ENCODE data around the gene ZDHHC12.

ZDHHC12 gene

DNA sequence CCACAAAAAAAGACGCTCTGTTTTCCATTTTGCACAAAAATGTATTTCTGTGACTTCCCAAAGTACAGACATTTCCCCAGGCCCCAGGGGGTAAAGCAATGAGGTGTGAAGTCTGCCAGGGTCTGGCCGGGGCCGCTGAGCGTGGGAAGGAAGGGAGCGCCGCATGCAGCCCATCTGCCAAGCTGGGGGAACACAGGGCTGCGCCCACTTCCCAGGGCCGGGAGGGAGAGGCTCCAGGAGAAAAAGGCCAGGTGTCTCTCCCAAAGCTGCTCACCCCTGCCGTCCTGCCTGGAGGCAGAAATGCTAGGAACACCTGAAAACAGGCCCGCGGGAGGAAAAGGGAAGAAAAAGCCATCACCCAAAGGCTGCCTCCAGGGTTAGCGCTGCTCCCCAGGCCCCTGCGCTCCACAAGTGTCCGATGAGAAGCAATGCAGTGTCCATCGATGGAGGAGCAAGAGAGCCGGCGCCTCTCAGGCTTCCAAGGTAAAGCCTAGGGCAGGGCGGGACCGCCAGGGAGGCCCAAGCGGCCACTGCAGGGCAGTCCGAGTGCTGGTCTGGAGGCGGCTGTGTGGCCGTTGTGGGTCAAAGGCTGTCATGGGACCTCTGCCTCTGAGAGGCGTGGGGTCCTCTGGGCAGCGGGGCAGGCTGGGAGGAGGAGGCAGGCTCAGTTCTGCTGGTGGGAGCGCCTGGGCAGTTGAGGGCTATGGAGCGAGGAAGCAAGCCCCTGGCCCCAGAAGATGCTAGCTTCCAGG, 6.0 kb upstream of the ZDHHC12 start:
- no peak for DNase-seq (ENCODE audit: low spot score)

DNA sequence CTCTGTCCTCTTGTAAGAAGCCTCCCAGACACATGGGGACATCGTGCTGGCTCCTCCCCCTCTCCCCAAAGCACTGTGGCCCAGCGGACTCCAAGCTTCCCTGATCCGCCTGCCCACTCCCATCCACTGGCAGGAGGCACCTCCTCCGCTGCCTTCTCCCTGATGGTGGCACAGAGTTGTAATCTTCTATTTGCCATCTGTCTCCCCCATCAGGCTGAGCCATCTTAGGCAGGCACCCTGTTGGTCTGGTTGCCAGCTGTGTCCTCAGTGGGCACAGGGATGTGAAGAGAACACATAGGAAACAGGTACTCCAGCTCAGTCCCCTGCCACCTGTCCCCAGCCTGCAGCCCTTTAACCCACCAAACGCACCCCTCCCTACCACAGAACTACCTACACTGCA, 5.4 kb upstream of the ZDHHC12 start:
- DNase-seq (ENCODE audit: low spot score), result no peak

DNA sequence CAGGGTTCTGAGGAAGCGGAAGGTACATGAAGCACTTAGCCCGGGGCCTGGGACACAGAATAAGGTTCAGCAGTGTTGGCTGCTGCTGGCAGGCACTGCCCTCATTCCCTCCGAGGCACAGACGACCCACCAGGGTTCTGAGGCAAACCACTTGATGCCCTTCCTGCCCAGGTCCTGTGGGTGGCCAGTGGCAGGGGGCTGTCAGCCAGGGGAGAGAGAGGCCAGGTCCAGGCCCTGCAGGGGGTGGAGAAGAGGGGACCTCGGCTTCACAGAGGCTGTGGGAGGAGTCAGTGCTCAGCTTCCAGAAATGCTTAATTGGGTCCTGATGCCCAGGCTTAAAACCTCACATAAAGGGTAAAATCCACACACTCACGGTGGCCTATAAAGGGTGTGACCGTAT, 4.4 kb upstream of the ZDHHC12 start:
- no peak for DNase-seq (ENCODE audit: low spot score)

DNA sequence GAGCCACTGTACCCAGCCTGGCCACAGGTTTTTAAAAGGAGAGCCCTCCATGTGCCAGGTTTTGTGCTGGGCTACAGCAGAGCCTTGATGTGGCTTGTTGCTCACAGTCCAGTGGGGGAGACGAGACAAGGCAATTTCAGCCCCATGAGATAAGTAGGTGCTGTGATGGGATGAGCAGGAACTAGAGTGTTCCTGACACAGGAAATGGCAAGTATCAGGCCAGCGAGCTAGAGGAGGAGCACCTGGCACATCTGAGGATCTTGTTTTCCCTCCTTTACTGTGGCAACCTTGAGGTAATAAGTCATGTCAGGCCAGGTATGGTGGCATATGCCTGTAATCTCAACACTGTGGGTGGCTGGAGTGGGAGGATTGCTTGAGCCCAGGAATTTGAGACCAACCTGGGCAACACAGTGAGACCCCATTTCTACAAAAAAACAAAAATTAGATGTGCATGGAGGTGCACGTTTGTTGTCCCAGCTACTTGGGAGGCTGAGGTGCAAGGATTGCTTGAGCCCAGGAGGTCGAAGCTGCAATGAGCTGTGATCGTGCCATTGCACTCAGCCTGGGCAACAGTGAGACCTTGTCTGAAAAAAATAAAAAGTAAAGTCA, 3.8 kb upstream of the ZDHHC12 start:
- DNase-seq (ENCODE audit: low spot score), result no peak

DNA sequence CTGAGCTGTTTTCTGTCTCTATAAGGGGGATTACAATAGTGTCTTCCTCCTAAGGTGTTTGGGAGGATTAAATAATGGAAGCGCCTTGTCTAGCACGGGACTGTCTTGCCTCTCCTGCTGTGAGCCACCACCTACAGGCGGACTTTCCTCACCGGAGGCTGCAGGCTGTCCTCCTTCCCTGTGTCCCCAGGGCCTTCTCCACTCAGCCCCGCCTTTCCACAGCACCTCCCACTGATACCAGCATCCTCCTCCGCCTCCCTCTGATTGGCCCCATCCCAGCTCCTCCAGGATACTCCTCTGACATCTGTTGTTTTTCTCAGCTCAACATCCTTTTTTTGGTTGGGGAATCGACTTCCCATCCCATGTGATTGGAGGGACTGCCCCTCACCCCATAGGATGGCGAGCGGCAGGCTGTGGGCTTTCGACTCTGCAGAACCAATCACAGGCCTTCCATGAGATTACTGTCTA, 851 bp upstream of the ZDHHC12 start:
- DNase-seq (ENCODE audit: low spot score), result no peak

DNA sequence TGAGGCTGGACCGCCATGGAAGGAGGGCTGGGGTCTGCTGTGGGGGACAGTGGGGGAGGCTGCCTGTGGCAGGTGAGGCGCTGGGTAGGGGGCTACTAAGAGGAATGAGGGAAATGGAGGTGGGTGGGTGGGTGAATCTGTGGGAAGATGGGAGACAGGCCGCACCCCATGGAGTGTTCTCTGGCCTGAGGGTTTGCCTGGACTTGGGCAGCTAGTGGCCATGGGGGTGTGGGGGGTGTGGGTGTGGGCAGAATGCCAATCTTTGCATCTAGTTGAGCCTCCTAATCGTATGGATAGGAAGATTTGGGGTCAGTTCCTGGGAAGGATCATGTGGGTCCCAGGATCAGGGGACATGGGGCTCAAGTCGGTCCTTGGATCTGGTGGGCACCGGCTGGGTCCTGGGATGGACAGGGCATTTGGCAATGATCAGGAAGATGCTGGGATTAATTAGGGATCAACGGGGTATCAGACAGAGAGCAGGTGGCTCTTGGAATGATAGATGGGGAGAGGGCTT, 518 bp downstream of the ZDHHC12 start:
- DNase-seq (ENCODE audit: low spot score), result no peak

DNA sequence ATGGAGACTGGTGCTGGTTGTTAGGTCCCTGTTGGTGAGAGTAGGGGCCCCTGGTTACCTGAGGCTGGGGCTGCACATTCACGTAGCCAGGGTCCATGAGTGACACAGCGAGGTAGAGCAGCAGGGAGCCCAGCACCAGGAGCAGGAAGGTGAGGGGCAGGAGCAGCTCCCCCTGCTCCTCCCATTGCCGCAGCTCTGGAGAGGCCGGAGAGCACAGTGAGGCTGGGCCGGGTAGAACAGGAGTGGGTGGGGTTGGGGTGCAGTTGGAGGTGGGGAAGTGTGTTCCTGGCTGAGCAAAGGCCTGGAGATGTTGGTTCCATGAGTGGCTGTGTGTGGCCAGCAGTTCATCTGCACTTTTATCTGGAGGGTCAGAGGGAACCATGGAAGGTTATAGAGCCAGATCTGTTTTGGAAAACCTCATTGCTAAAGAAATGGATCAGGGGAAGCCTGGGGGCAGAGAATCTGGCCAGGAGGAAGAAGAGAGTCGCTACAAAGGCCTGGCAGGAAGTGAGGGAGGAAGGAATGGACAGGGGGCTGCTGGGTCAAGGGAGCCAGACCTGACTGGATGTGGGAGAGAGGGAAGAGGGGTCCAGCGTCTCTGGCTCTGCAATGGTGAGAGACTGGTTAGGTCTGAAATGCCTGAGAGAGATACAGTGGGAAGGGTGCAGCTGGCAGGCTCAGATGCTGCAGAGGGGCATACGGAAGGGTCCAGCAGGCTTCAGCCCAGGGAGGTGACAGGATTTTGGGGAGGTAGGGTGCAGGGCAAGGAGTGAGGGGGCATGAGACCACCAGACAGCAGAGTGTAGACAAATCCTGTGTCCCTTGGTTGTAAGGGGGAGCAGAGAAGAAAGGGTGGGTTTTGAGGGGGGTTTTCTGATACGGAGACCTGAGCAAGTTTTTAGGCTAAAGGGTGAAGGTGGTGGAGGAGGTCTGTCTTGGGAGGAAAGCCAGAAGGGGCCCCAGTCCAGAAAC, 1.3 kb downstream of the ZDHHC12 start:
- DNase-seq (ENCODE audit: low spot score), result no peak

DNA sequence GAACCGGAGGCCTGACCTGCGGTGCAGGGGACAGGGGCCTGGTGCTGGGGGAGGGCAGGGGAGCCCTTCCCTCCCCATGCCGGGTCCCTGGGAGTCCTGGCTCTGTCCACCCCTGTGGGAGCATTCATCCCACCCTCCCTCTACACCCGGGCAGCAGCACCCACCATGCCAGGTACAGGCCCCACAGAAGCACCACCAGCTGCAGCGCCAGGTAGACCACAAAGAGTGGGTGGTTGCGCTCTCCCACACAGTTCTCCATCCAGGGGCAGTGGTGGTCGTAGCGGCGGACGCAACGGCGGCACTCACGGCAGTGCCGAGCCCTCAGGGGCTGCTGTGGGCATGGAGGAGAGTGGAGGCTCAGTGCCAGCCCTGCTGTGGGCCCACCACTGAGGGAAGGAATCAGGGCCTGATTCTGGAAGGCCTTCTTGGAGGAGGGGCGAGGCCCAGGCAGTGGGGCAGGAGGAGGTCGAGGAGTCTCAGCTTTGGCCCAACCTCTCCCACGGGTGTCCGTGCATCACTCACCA, 2.4 kb downstream of the ZDHHC12 start:
- no peak for DNase-seq (ENCODE audit: low spot score)

DNA sequence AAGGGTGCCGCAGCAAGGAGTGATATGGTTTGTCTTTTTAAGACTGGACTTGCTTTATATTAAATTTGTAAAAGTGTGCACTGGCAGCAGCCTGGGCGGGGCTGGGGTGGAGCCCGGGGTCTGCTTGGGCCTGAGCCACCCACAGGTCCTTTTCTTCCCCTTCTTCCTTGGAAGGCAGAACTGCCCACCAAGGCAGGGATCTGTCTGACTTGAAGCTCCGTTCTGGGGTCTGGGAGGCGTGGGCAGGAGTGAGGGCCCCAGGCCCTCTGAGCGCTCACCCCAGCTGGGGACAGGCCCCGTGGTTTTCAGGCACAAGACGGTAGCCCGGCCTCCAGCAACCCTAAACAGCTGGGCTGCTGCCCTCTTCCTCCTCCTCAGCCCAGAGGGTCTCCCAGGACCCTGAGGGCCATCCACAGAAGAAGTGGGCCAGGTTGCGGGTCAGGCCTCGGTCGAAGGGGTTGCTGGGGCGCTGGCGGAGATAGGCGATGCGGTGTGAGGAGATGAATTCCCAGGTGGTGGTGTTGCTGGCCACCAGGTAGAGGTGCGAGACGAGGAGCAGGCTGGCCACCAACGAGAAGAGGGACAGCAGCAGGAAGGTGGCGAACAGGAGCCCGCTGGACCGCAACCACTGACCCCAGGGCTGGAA, 3.0 kb downstream of the ZDHHC12 start:
- no peak for DNase-seq (ENCODE audit: low spot score)

DNA sequence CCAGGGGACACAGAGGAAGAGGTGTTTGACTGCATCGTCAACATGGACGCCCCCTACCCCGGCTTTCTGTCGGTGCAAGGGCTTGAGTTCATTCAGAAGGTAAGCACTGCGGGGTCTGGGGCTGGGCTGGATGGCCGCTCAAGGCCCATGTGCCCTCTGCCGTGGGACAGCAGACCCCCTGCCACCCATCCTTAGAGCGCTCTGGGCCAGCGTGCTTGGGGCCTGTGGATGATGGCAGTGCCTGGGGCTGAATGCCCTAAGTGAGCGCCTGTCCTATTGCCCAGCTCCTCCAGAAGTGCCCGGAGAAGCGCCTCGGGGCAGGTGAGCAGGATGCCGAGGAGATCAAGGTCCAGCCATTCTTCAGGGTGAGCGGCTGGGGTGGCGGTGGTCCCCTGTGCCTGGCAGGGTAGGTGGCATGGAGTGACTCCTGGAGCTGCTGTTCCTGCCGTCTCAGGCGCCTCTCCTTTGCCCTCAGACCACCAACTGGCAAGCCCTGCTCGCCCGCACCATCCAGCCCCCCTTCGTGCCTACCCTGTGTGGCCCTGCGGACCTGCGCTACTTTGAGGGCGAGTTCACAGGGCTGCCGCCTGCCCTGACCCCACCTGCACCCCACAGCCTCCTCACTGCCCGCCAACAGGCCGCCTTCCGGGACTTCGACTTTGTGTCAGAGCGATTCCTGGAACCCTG, 3.9 kb downstream of the ZDHHC12 start:
- DNase-seq (ENCODE audit: low spot score), result no peak

DNA sequence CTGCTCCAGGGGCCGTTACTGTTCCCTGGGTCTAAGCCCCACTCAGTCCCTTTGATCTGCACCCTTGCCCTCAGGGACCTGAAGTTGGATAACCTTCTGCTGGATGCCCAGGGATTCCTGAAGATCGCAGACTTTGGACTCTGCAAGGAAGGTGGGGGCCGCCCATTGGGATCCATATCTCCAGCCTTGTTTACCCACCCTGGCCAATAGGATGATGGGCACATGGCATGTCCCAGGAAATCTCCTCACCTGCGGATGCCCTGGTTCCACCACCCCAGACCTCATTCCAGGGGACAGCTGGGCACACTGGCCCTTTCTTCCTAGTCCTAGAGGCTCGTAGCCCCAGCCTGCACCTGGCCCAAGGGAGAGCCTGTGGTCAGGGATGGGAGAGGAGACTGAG, 5.5 kb downstream of the ZDHHC12 start:
- DNase-seq (ENCODE audit: low spot score), result no peak

DNA sequence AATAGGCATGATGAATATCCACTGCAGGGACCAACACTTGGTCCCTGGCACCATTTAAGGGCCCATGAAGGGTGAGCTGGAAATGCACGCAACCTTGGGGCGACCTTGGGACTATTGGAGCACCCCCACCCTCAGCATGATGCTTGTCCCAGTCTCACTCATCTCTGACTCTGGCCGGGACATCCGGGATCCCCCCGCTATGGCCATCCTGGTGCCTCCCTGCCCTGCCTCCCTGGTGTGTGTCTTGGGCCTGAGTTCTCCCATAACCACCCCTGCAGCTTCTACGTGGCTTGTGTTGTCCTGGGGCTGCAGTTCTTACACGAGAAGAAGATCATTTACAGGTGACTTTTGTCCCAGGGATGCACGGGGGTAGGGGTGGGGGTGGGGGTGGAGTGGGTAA, 5.9 kb downstream of the ZDHHC12 start:
- DNase-seq (ENCODE audit: low spot score), result no peak

DNA sequence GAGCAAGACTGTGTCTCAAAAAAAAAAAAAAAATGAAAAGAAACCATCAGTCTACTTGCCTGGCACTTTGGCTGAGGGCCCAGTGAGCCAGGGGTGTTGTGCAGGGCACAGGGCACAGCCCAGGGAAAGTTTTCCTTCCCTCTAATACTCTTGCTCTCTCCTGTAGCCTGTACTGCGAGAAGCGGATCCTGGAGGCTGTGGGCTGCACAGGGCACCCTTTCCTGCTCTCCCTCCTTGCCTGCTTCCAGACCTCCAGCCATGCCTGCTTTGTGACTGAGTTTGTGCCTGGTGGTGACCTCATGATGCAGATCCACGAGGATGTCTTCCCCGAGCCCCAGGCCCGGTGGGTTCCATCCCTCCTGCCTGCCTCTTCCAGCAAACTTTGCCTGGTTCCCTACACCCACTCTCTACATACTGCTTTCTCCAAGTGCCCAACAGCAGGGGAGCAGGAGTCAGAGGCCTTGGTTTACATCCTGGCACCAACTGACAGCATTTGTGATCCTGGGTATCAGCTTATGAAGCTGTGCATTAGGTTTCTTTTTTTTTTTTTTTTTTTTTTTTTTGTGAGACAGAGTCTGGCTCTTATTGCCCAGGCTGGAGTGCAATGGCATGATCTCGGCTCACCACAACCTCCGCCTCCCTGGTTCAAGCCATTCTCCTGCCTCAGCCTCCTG, 7.2 kb downstream of the ZDHHC12 start:
- no peak for DNase-seq (ENCODE audit: low spot score)

DNA sequence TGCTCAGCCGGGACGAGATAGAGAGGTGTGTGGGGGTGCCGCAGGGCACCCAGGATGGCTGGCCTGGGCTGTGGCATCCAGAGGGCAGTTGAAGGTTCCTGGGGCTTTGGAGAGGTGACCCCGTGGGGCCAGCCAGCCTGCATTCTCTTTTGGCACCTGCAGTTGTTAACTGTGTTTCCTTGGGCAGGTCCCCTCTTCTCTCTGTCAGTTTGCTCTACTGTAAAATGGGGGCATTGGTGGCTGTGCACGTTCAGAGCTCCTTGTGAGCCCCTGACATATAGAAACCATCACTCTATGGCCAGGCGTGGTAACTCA, 8.5 kb downstream of the ZDHHC12 start:
- DNase-seq (ENCODE audit: low spot score), result no peak

DNA sequence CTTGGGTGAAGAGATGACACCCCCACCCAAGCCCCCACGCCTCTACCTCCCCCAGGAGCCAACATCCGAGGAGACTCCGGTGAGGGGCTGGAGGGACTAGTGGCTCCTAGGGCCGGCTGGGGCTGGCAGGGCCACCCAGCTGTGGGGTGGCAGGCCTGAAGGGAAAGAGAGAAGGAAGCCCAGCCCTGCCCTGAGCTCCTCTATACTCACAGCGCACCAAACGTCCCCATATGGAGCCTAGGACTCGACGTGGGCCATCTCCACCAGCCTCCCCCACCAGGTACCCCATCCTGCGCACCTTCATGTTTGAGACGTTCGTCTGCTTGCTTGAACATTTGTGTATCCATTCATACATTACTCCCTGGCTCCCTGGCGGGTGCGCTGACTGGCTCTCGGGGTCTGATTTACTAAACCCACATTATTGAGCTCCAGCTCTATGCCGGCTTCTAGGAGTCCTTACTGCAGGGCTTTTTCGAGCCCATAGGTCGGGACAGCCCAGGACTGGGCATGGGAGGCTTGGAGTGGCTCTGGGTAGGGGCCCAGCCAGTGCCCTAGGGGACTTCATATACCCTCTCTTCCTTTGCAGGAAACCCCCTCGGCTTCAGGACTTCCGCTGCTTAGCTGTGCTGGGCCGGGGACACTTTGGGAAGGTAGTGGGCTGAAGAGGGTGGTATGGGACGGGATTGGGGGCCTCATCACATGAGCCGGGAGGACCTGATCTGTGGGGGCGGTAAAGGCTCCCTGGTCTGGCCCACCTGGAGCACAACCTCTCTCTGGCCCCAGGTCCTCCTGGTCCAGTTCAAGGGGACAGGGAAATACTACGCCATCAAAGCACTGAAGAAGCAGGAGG, 9.1 kb downstream of the ZDHHC12 start:
- DNase-seq (ENCODE audit: low spot score), result no peak

DNA sequence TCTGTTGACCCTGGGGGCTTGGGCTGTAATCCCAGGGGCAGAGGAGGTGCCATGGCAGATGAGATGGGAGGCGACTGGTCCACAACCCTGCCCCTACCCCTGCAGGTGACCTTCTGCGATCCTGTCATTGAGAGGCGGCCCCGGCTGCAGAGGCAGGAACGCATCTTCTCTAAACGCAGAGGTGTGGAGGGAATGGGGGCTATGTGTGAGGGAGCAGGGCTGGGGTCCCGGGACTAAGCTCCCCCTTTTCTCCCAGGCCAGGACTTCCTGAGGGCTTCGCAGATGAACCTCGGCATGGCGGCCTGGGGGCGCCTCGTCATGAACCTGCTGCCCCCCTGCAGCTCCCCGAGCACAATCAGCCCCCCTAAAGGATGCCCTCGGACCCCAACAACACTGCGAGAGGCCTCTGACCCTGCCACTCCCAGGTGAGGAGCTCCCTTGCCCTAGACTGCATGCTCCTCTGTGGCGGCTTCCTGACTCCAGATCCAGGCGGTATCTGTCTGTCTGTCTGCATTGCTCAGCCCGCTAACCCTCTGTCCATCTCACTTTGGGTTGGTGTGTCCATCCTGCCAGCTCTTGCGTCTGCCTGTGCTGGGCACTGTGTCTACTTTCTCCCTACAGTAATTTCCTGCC, 9.9 kb downstream of the ZDHHC12 start:
- DNase-seq (ENCODE audit: low spot score), result no peak

DNA sequence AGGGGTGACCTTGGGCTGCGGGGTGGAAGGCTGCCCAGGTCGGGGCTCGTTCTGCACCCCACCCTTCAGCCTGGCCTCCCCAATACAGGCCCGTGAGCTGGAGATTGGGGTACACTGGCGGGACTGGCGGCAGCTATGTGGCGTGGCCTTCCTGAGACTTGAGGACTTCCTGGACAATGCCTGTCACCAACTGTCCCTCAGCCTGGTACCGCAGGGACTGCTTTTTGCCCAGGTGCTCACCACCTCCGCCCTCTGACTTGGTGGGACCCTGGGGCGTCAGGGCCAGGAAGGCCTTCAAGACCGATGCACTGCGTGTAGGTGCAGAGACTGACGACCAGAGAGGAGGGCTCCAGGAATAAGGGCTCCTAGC, 10.5 kb downstream of the ZDHHC12 start:
- DNase-seq (ENCODE audit: low spot score), result no peak

DNA sequence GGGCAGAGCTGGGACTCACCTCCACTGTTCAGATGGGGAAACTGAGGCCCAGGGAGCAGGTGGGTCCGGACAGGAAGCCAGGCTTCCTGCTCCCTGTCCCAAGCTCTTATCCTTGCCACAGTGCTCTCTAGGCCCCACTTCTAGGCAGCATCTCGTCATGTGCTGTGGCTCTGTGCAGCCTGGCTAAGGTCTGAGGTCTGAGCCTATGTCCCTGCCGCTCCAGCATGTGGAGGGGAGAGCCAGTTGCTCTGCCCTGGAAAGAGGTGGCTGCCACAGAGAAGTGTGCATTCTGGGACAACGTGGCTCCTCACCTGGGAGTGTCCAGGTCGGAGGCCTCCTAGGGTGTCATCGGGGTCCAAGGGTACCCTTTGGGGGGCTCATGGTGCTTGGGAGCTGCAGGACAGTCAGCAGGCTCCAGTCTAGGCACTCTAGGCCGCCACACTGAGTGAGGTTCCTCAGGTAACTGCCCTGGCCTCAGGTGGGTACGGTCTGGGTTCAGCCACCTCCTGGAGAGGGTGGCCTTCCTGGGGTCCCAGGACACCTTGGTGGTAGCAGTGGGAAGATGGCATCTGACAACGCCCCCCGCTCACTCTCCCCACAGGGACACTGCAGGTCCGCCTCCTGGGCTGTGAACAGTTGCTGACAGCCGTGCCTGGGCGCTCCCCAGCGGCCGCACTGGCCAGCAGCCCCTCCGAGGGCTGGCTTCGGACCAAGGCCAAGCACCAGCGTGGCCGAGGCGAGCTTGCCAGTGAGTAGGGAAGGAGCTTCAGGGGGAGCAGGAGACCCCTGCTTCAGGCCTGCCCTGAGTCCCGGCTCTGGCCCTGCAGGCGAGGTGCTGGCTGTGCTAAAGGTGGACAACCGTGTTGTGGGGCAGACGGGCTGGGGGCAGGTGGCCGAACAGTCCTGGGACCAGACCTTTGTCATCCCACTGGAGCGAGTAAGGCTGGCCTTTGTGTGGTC, 11.2 kb downstream of the ZDHHC12 start:
- no peak for DNase-seq (ENCODE audit: low spot score)

Data from NAMALWA (cell line).